Right ventricle myocardium inferior (tissue), 1 donor: ENCODE measurements around the gene SLC25A1. TPM values are rescaled to one million over a fixed set of nuclear protein-coding genes. Genes with fewer than 3 reads are reported as not detected.
"Not testable (repeated sequence)": the region's sequence is repeated elsewhere in the genome, so short reads cannot be mapped to it uniquely, and the experiment has no call there.

Experiments
- ATAC-seq: fragments of 200-7000 bp; cut with Tn5 transposase; one replicate; pipeline ENCODE4 v1.9.1; 2020; ENCODE audit warnings: mild to moderate bottlenecking, moderate library complexity
- DNase-seq: peaks from one replicate; pipeline ENCODE4 v3.0.0; 2021; ENCODE audit errors: missing footprints
- intact Hi-C: fragments of 100-400 bp; cut with DNase I; formaldehyde crosslinking; loops from one replicate; pipeline ENCODE4 v1.11.0; 2022
- total RNA-seq: library from RNA; stranded (reverse); fragmentation: NEBNext Ultra II Directional; extraction: Animal tissue kit (Norgen Biotek cat#: 25700); gene quantifications from one replicate; pipeline ENCODE4 v1.2.1, GENCODE V29; 2021
- donor health status: DM: no; HTN: yes; CAD: no; lungs with severe emphysema.

Gene SLC25A1
- total RNA-seq, 1 donor from 2014 or later, result 28.7 TPM

GRCh38 chr22:19208287-19208847, 29.8 kb upstream of the SLC25A1 start:
- ATAC-seq (no peak), DNase-seq (no peak)
- intact Hi-C loops, result no loop called here

- ATAC-seq (no peak), DNase-seq (no peak)
- intact Hi-C loops, result no loop called here
Observed at GRCh38 chr22:19207884-19208283, 29.3 kb upstream of the SLC25A1 start.

GRCh38 chr22:19207401-19207808, 28.9 kb upstream of the SLC25A1 start:
- ATAC-seq (no peak), DNase-seq (no peak)
- intact Hi-C loops, result no loop called here

GRCh38 chr22:19206287-19206686, 27.8 kb upstream of the SLC25A1 start:
- no peak for DNase-seq
- no peak for ATAC-seq
- intact Hi-C loops, result no loop called here

GRCh38 chr22:19204640-19205039, 26.1 kb upstream of the SLC25A1 start:
- DNase-seq (no peak), ATAC-seq (no peak)
- intact Hi-C loops, result no loop called here

- no peak for ATAC-seq
- DNase-seq, result no peak
- intact Hi-C loops, result no loop called here
Observed at GRCh38 chr22:19203834-19204233, 25.3 kb upstream of the SLC25A1 start.

- intact Hi-C loops, ATAC-seq, DNase-seq: not testable (repeated sequence)
Observed at GRCh38 chr22:19202799-19203186, 24.3 kb upstream of the SLC25A1 start.

GRCh38 chr22:19201869-19202798, 23.6 kb upstream of the SLC25A1 start:
- intact Hi-C loops, result no loop called here
- DNase-seq, result no peak

GRCh38 chr22:19201130-19201868, 22.8 kb upstream of the SLC25A1 start:
- DNase-seq (no peak), ATAC-seq (no peak)
- intact Hi-C loops, result no loop called here

More at GRCh38 chr22:19201869-19202798, 23.6 kb upstream of the SLC25A1 start:
- no peak for ATAC-seq

GRCh38 chr22:19199479-19199878, 20.9 kb upstream of the SLC25A1 start:
- DNase-seq (no peak), ATAC-seq (no peak)
- intact Hi-C loops, result no loop called here

GRCh38 chr22:19197997-19198865, 19.7 kb upstream of the SLC25A1 start:
- ATAC-seq, result no peak
- DNase-seq, result no peak
- intact Hi-C loops, result no loop called here

- DNase-seq, result no peak
- no peak for ATAC-seq
- intact Hi-C loops, result no loop called here
Observed at GRCh38 chr22:19196841-19197612, 18.5 kb upstream of the SLC25A1 start.

- no peak for DNase-seq
- intact Hi-C loops, result no loop called here
Observed at GRCh38 chr22:19195796-19196731, 17.5 kb upstream of the SLC25A1 start.

GRCh38 chr22:19194766-19195536, 16.4 kb upstream of the SLC25A1 start:
- no peak for DNase-seq
- intact Hi-C loops, result no loop called here
- ATAC-seq, result no peak

More at GRCh38 chr22:19195796-19196731, 17.5 kb upstream of the SLC25A1 start:
- no peak for ATAC-seq

- intact Hi-C loops, result no loop called here
- no peak for ATAC-seq
- no peak for DNase-seq
Observed at GRCh38 chr22:19193879-19194278, 15.3 kb upstream of the SLC25A1 start.
